ENCODE results near the gene RAD9A. TPM values are rescaled to one million over a fixed set of nuclear protein-coding genes. Genes with fewer than 3 reads are reported as not detected.

The RAD9A gene
- total RNA-seq, 1 experiment from 2014 or later, result 20.9 TPM

DNA sequence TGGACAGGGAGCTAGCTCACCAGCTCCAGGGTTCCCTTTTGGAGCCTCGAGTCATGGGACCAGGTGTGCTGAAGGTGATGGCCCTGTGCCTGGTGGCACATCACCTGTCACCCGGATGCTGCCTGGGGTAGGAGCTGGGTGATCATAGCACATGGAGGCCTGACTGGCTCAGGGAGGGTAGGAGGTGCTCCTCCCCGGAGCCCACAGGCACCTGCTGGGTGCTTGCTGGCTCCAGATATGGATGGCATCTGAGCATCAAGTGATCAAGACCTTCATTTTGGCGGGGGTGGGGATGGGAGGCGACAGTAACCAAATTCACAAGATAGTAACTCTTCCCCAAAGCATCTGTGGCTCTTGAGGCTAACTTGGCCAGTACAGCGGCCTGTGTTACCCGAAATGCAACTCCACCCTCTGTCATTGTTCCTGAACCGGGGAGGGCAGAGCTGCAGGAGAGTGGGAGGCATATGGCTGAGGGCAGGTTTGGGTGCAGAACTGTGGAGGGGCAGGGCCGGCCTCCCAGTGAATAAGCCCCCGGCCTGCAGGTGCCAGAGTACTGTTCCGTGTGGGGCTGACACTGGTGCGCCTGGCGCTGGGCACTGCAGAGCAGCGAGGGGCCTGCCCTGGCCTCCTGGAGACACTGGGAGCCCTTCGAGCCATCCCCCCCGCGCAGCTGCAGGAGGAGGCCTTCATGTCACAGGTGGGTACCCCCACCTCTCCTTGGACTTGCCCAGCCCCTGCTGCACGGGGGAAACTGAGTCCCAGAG lies 16.8 kb downstream of the RAD9A start:
- H3K14ac ChIP-seq (ENCODE audit: insufficient read depth, low read length), result no peak overlapping the region
- no peak overlapping the region for H2BK120ac ChIP-seq (ENCODE audit: low read depth, low read length, poor library complexity, severe bottlenecking)
- WGBS (ENCODE audit: extremely low coverage, insufficient read length, low lambda C conversion rate), result no CpG with 5 or more reads among the region's 18 CpGs
- no peak overlapping the region for H4K8ac ChIP-seq (replicated peaks; ENCODE audit: insufficient read length, low read depth, low read length)
- no peak overlapping the region for H4K5ac ChIP-seq (ENCODE audit: insufficient read length, low read depth, low read length)
- no peak overlapping the region for H3K4ac ChIP-seq (ENCODE audit: low read depth, low read length)
- no peak overlapping the region for H3K23ac ChIP-seq (ENCODE audit: insufficient read length, low read depth, low read length)
- no peak overlapping the region for H3K27ac ChIP-seq (ENCODE audit: insufficient read length, low read depth, low read length)
- no peaks in the 10 kb centered on the region for H3K4me1 ChIP-seq (ENCODE audit: insufficient read depth, low read length)
- no peak for TF ChIP-seq CTCF (conservative IDR thresholded peaks at IDR 0.05)
- no peaks in the 10 kb centered on the region for H3K23me2 ChIP-seq (ENCODE audit: insufficient read length, low read depth, low read length, poor library complexity, severe bottlenecking)
- no peaks in the 10 kb centered on the region for H3K27me3 ChIP-seq (ENCODE audit: insufficient read depth, low read length)
- no peak overlapping the region for H2BK12ac ChIP-seq (ENCODE audit: insufficient read length, low read depth, low read length)
- peak overlapping the region in 1 of 3 experiments; percentile 22; a peak in 1 of 7 replicates for H3K27ac Mint-ChIP-seq
- no peak overlapping the region for H2AK5ac ChIP-seq (ENCODE audit: insufficient read length, low read length)
- no peak overlapping the region for H2BK20ac ChIP-seq (ENCODE audit: low read depth, low read length, poor library complexity, severe bottlenecking)
- no peak overlapping the region for H2BK15ac ChIP-seq (ENCODE audit: low read depth, low read length)
- peaks cover 14 to 28% of the 10 kb centered on the region in 2 experiments for H3K4me1 Mint-ChIP-seq
- H3K79me1 ChIP-seq (ENCODE audit: insufficient read depth, low read depth, low read length, poor library complexity, severe bottlenecking), result no peaks in the 10 kb centered on the region
- H4K91ac ChIP-seq (ENCODE audit: insufficient read length, low read depth, low read length), result no peak overlapping the region
- no peaks in the 10 kb centered on the region for H4K20me1 ChIP-seq (ENCODE audit: control insufficient read depth, insufficient read depth, insufficient read length)
- H3K36me3 Mint-ChIP-seq (ENCODE audit: insufficient read depth in 1 of 3, low read depth in 3 of 3), result no peaks in the 10 kb centered on the region
- H3K18ac ChIP-seq (ENCODE audit: insufficient read length, low read depth, low read length), result no peak overlapping the region
- no peak overlapping the region for H3K9ac ChIP-seq (ENCODE audit: extremely low read depth, insufficient read length, low read length)
- H2BK5ac ChIP-seq (ENCODE audit: insufficient read length, low read length), result no peak overlapping the region
- no peak overlapping the region for H2AFZ ChIP-seq (ENCODE audit: low read length)
- no peak overlapping the region for H3K56ac ChIP-seq (ENCODE audit: insufficient read length, low read depth, low read length)
- H3K4me3 Mint-ChIP-seq, result 0 out of 5 replicates have a peak overlapping the region, but pooled peaks of 1 of the 2 experiments have one; percentile 46
- H3K79me2 ChIP-seq (ENCODE audit: insufficient read depth, low read length), result no peaks in the 10 kb centered on the region
- H3T11ph ChIP-seq (ENCODE audit: low read length), result no peak overlapping the region
- H3K9me3 Mint-ChIP-seq, result no peaks in the 10 kb centered on the region
- H3K27me3 Mint-ChIP-seq (ENCODE audit: low read depth), result peaks cover 45% of the 10 kb centered on the region
- DNase-seq, result no peak
- no peak overlapping the region for H3K4me2 ChIP-seq (ENCODE audit: insufficient read depth, insufficient read length, low read length)
- no peaks in the 10 kb centered on the region for H3K9me3 ChIP-seq (ENCODE audit: control insufficient read depth, low read depth, low read length)

Data from H9 (cell line).